K562 (cell line): ENCODE results near the gene VPS11. TPM values are rescaled to one million over a fixed set of nuclear protein-coding genes. Genes with fewer than 3 reads are reported as not detected.

Source experiments
- BRF1 ChIP-seq: IDR thresholded peaks from 3 replicates; pipeline ENCODE4 v1.6.1; 2011; ENCODE audit warnings: borderline replicate concordance, mild to moderate bottlenecking; ENCODE audit not compliant: insufficient read length; ENCODE audit errors: extremely low read depth
- CAMTA2 ChIP-seq: fragments of 250-450 bp; sonication (Bioruptor Pico); conservative IDR thresholded peaks from 2 replicates; pipeline ENCODE4 v1.5.1; 2022
- CTBP1 ChIP-seq: fragments of 450-650 bp; IDR thresholded peaks from 2 replicates; pipeline ENCODE4 v1.6.1; 2016; ENCODE audit warnings: borderline replicate concordance
- CXXC5 ChIP-seq: fragments of 250-450 bp; sonication (Bioruptor Pico); IDR thresholded peaks from 2 replicates; pipeline ENCODE4 v1.8.0; 2022; ENCODE audit warnings: inconsistent platforms, mild to moderate bottlenecking, moderate library complexity
- LEF1 ChIP-seq: fragments of 450-650 bp; IDR thresholded peaks from 2 replicates; pipeline ENCODE4 v1.6.1; 2016; ENCODE audit warnings: mild to moderate bottlenecking
- TFE3 ChIP-seq: fragments of 450-650 bp; formaldehyde crosslinking; IDR thresholded peaks from 2 replicates; pipeline ENCODE4 v1.4.0; 2020; ENCODE audit warnings: mild to moderate bottlenecking, mixed read lengths
- TOE1 ChIP-seq, 2 experiments: fragments of 450-650 bp in 1 of 2; sonication (generic) in 1 of 2; formaldehyde crosslinking in 1 of 2; IDR thresholded peaks; 2 replicates each; pipeline versions ENCODE4 v1.7.1 to v1.8.0; 2016 to 2022; ENCODE audit warnings: borderline replicate concordance in 2 of 2, mild to moderate bottlenecking in 2 of 2, antibody characterized with exemption in 1 of 2, inconsistent platforms in 1 of 2, low read depth in 1 of 2, missing genetic modification reagents in 1 of 2, moderate library complexity in 1 of 2
- ZBTB49 ChIP-seq: sonication (generic); formaldehyde crosslinking; IDR thresholded peaks from 2 replicates; pipeline ENCODE4 v1.8.0; 2022; ENCODE audit warnings: missing genetic modification reagents, mild to moderate bottlenecking, borderline replicate concordance
- polyA plus RNA-seq, 8 experiments: library from polyadenylated mRNA; depleted of rRNA in 4 of 8; stranded (reverse) in 5 of 8; unstranded in 3 of 8; fragments of >200 nt; fragmentation: Nextera tagmentation in 2 of 8; fragmentation: Illumina TruSeq in 1 of 8; extraction: Ambion mirVana in 2 of 8; extraction: Trizol in 1 of 8; gene quantifications; 2 replicates each; pipeline versions ENCODE4 v1.2.1 to v1.2.3, GENCODE V29; 2011 to 2014; ENCODE audit warnings: inconsistent platforms in 1 of 8, missing spikeins in 1 of 8
- total RNA-seq, 7 experiments: library from RNA; depleted of rRNA in 6 of 7; stranded (reverse); fragments of >200 nt in 6 of 7; fragmentation: Illumina TruSeq in 2 of 7; extraction: Trizol in 2 of 7; gene quantifications; 2 replicates each; pipeline versions ENCODE4 v1.2.1 to v1.2.3, GENCODE V29; 2011 to 2021; ENCODE audit warnings: low replicate concordance in 1 of 7
- TF ChIP-seq, protein P1 (sequence below), 2 experiments: fragments of 450-650 bp; IDR thresholded peaks; 2 replicates each; pipeline ENCODE4 v1.6.1; 2018; ENCODE audit warnings: mild to moderate bottlenecking in 2 of 2, low read depth in 1 of 2; ENCODE audit not compliant: partially characterized antibody in 2 of 2

VPS11 gene
- total and polyA plus RNA-seq, 9 of the 15 experiments (the other 6 are each of a cell fraction or from before 2014, with no cell fraction given): 14.1 to 35.5 (median 27.5) TPM

- TF ChIP-seq ZBTB49 (CRISPR knock-in tag) (peak; percentile 93; the same call in 1 of the 2 replicates), TOE1 (IDR thresholded peaks at IDR 0.05; ENCODE audit: borderline replicate concordance) (peak; percentile 99), TOE1 (CRISPR knock-in tag; IDR thresholded peaks at IDR 0.05; ENCODE audit: borderline replicate concordance, low read depth) (no peak), CTBP1 (peak; percentile 15), BRF1 (no peak), CAMTA2 (no peak), LEF1 (no peak; the same call in 1 of the 2 replicates), TFE3 (CRISPR knock-in tag) (peak; percentile 99), CXXC5 (peak; percentile 95)
- TF ChIP-seq, protein P1, sequence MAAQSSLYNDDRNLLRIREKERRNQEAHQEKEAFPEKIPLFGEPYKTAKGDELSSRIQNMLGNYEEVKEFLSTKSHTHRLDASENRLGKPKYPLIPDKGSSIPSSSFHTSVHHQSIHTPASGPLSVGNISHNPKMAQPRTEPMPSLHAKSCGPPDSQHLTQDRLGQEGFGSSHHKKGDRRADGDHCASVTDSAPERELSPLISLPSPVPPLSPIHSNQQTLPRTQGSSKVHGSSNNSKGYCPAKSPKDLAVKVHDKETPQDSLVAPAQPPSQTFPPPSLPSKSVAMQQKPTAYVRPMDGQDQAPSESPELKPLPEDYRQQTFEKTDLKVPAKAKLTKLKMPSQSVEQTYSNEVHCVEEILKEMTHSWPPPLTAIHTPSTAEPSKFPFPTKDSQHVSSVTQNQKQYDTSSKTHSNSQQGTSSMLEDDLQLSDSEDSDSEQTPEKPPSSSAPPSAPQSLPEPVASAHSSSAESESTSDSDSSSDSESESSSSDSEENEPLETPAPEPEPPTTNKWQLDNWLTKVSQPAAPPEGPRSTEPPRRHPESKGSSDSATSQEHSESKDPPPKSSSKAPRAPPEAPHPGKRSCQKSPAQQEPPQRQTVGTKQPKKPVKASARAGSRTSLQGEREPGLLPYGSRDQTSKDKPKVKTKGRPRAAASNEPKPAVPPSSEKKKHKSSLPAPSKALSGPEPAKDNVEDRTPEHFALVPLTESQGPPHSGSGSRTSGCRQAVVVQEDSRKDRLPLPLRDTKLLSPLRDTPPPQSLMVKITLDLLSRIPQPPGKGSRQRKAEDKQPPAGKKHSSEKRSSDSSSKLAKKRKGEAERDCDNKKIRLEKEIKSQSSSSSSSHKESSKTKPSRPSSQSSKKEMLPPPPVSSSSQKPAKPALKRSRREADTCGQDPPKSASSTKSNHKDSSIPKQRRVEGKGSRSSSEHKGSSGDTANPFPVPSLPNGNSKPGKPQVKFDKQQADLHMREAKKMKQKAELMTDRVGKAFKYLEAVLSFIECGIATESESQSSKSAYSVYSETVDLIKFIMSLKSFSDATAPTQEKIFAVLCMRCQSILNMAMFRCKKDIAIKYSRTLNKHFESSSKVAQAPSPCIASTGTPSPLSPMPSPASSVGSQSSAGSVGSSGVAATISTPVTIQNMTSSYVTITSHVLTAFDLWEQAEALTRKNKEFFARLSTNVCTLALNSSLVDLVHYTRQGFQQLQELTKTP (IDR thresholded peaks at IDR 0.05; ENCODE audit: low read depth in 1 of 2, partially characterized antibody in 2 of 2): peak in 1 of 2 experiments; percentile 62
Observed at GRCh38 chr11:119121008-119121810, 53.6 kb downstream of the VPS11 start, which contains the start of gene HINFP (continued).
